Smooth muscle cell (in vitro differentiated cells): ENCODE measurements around the gene ZFP92. TPM values are rescaled to one million over a fixed set of nuclear protein-coding genes. Genes with fewer than 3 reads are reported as not detected.
"Not testable (repeated sequence)": the region's sequence is repeated elsewhere in the genome, so short reads cannot be mapped to it uniquely, and the experiment has no call there.

ENCODE experiments used
- DNase-seq: peaks from one replicate; lab custom pipeline; 2025; ENCODE audit not compliant: unreplicated experiment; lab: John Stamatoyannopoulos, UW
- H2AFZ ChIP-seq: fragments of 200-600 bp; sonication (generic); 2 replicates; pipeline ENCODE4 v1.6.0; 2016; ENCODE audit warnings: antibody characterized with exemption, low read depth, mild to moderate bottlenecking
- H3F3A ChIP-seq: fragments of 200-600 bp; sonication (generic); 2 replicates; pipeline ENCODE4 v1.6.0; 2017; ENCODE audit warnings: antibody characterized with exemption, low read depth
- H3K27ac ChIP-seq: fragments of 200-600 bp; sonication (generic); 2 replicates; pipeline ENCODE4 v1.5.1; 2016; ENCODE audit warnings: low read depth, mild to moderate bottlenecking
- H3K27me3 ChIP-seq: fragments of 200-600 bp; sonication (generic); 2 replicates; pipeline ENCODE4 v1.6.1; 2016; ENCODE audit warnings: low read depth, mild to moderate bottlenecking
- H3K36me3 ChIP-seq: fragments of 200-600 bp; sonication (generic); 2 replicates; pipeline ENCODE4 v1.5.1; 2016; ENCODE audit warnings: low read depth
- H3K4me1 ChIP-seq: fragments of 200-600 bp; sonication (generic); 2 replicates; pipeline ENCODE4 v1.5.1; 2016; ENCODE audit warnings: low read depth
- H3K4me2 ChIP-seq: fragments of 200-600 bp; sonication (generic); 2 replicates; pipeline ENCODE4 v1.6.0; 2016; ENCODE audit warnings: mild to moderate bottlenecking
- H3K4me3 ChIP-seq: fragments of 200-600 bp; sonication (generic); 2 replicates; pipeline ENCODE4 v1.5.1; 2016; ENCODE audit warnings: mild to moderate bottlenecking
- H3K79me2 ChIP-seq: fragments of 200-600 bp; sonication (generic); 2 replicates; pipeline ENCODE4 v1.6.0; 2016; ENCODE audit warnings: low read depth, mild to moderate bottlenecking
- H3K9ac ChIP-seq: fragments of 200-600 bp; sonication (generic); 2 replicates; pipeline ENCODE4 v1.6.0; 2016; ENCODE audit warnings: low read depth
- H3K9me3 ChIP-seq: fragments of 200-600 bp; sonication (generic); replicated peaks from 2 replicates; pipeline ENCODE4 v1.5.1; 2016; ENCODE audit warnings: low read depth
- H4K20me1 ChIP-seq: fragments of 200-600 bp; sonication (generic); 2 replicates; pipeline ENCODE4 v1.6.0; 2016; ENCODE audit warnings: low read depth
- CTCF ChIP-seq: fragments of 200-600 bp; sonication (generic); IDR thresholded peaks from 2 replicates; pipeline ENCODE4 v1.5.1; 2017; ENCODE audit warnings: borderline replicate concordance, mild to moderate bottlenecking, antibody characterized with exemption; ENCODE audit not compliant: insufficient read depth, poor library complexity, severe bottlenecking
- WGBS: methylation state at CpG from one replicate; pipeline ENCODE4 v1.1.7; 2016; ENCODE audit warnings: low lambda C conversion rate; 5-methylcytosine and 5-hydroxymethylcytosine counted together
- polyA plus RNA-seq: library from polyadenylated mRNA; unstranded; fragments of >200 nt; fragmentation: Nextera tagmentation; extraction: Ambion mirVana; gene quantifications from 2 replicates; pipeline ENCODE4 v1.2.1, GENCODE V29; 2016
- total RNA-seq: library from RNA; depleted of rRNA; stranded (reverse); fragments of >200 nt; gene quantifications from 2 replicates; pipeline ENCODE4 v1.2.3, GENCODE V29; 2014

Gene ZFP92
- total and polyA plus RNA-seq, 2 experiments from 2014 or later: 0.73 to 1.3 TPM

- no peaks in the 10 kb centered on the region for H3K36me3 ChIP-seq
- H2AFZ ChIP-seq: no peak overlapping the region
- no peak overlapping the region for H3K9ac ChIP-seq
- H3F3A ChIP-seq: no peaks in the 10 kb centered on the region
- no peaks in the 10 kb centered on the region for H3K79me2 ChIP-seq
- 90% methylated on average over 10 of the region's 10 CpGs for WGBS
- TF ChIP-seq CTCF: no peak
- no peak overlapping the region for H3K4me3 ChIP-seq
- no peaks in the 10 kb centered on the region for H3K27me3 ChIP-seq
- no peak overlapping the region for H3K27ac ChIP-seq
- H3K9me3 ChIP-seq: no peaks in the 10 kb centered on the region
- DNase-seq: no peak
- no peaks in the 10 kb centered on the region for H3K4me1 ChIP-seq
- H4K20me1 ChIP-seq: no peaks in the 10 kb centered on the region
- H3K4me2 ChIP-seq: no peak overlapping the region
Observed at GRCh38 chrX:153387987-153388721, 23.1 kb upstream of the ZFP92 start.

GRCh38 chrX:153388722-153389459 is 22.4 kb upstream of the ZFP92 start:
- H3F3A ChIP-seq: no peaks in the 10 kb centered on the region
- H3K4me1 ChIP-seq: no peaks in the 10 kb centered on the region
- no peaks in the 10 kb centered on the region for H3K27me3 ChIP-seq
- H3K36me3 ChIP-seq: no peaks in the 10 kb centered on the region
- DNase-seq: no peak
- no peak overlapping the region for H3K27ac ChIP-seq
- H3K9ac ChIP-seq: no peak overlapping the region
- TF ChIP-seq CTCF: no peak
- no peaks in the 10 kb centered on the region for H4K20me1 ChIP-seq
- no peaks in the 10 kb centered on the region for H3K9me3 ChIP-seq
- H3K4me3 ChIP-seq: no peak overlapping the region
- H3K79me2 ChIP-seq: no peaks in the 10 kb centered on the region
- no peak overlapping the region for H3K4me2 ChIP-seq
- WGBS: 97% methylated on average over 10 of the region's 14 CpGs
- no peak overlapping the region for H2AFZ ChIP-seq

- H3K27me3 ChIP-seq: not testable (repeated sequence)
Observed at GRCh38 chrX:153389460-153389768, 21.9 kb upstream of the ZFP92 start.

GRCh38 chrX:153392642-153393321 is 18.5 kb upstream of the ZFP92 start:
- H3K4me3 ChIP-seq: no peak overlapping the region
- H3K9me3 ChIP-seq: no peaks in the 10 kb centered on the region
- no peak overlapping the region for H2AFZ ChIP-seq
- no peak overlapping the region for H3K27ac ChIP-seq
- no peaks in the 10 kb centered on the region for H3K36me3 ChIP-seq
- H3K4me2 ChIP-seq: no peak overlapping the region
- no peak for TF ChIP-seq CTCF
- no peak for DNase-seq
- no peaks in the 10 kb centered on the region for H4K20me1 ChIP-seq
- H3F3A ChIP-seq: no peaks in the 10 kb centered on the region
- H3K27me3 ChIP-seq: no peaks in the 10 kb centered on the region
- no peaks in the 10 kb centered on the region for H3K4me1 ChIP-seq
- H3K9ac ChIP-seq: no peak overlapping the region
- H3K79me2 ChIP-seq: no peaks in the 10 kb centered on the region
- WGBS: 91% methylated on average over 16 of the region's 16 CpGs

More at GRCh38 chrX:153389460-153389768, 21.9 kb upstream of the ZFP92 start:
- H3K36me3 ChIP-seq, DNase-seq, H3K79me2 ChIP-seq, H3K4me3 ChIP-seq, H3K4me1 ChIP-seq, H3K4me2 ChIP-seq, H3K9me3 ChIP-seq, H3K27ac ChIP-seq, H2AFZ ChIP-seq, H4K20me1 ChIP-seq, H3F3A ChIP-seq, H3K9ac ChIP-seq: not testable (repeated sequence)
- WGBS: no CpG with 5 or more reads among the region's 6 CpGs
